22Rv1 (cell line): ENCODE measurements around the gene SLC13A2.

Source experiments
- CTCF ChIP-seq: fragments of 450-650 bp; IDR thresholded peaks from 2 replicates; pipeline ENCODE4 v1.5.1; 2017; ENCODE audit warnings: mild to moderate bottlenecking
- ZFX ChIP-seq: fragments of 450-650 bp; IDR thresholded peaks from 2 replicates; pipeline ENCODE4 v1.6.1; 2017; ENCODE audit warnings: antibody characterized with exemption, borderline replicate concordance

DNA sequence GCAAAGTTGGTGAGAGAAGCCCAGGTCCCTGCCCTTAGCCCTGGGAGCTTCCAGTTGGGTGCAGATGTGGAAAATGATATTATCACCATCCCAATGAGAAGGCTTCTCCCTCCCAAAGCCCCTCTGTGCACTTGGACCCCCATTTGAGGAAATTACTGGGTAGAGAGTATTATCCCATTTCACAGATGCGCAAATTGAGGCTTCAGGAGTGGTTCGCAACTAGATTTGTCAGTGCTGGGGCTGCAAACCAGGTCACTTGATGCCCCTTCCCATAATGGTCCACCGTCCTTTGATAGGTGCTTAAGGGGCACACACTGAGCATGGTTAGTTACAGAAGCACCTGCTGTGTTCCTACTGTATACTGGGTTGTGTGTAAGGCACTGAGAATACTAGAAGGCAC lies 18.4 kb downstream of the SLC13A2 start:
- TF ChIP-seq CTCF (no peak), ZFX (no peak)
